ENCODE results near the gene C1orf210. TPM values are rescaled to one million over a fixed set of nuclear protein-coding genes. Genes with fewer than 3 reads are reported as not detected.
A peak's percentile ranks its signal among the peaks of the same experiment; 100 is the strongest.

C1orf210 gene
- total and polyA plus RNA-seq, 2 of the 13 experiments (the other 11 are each of a cell fraction or from before 2014, with no cell fraction given): 0.49 to 5.1 TPM

DNA sequence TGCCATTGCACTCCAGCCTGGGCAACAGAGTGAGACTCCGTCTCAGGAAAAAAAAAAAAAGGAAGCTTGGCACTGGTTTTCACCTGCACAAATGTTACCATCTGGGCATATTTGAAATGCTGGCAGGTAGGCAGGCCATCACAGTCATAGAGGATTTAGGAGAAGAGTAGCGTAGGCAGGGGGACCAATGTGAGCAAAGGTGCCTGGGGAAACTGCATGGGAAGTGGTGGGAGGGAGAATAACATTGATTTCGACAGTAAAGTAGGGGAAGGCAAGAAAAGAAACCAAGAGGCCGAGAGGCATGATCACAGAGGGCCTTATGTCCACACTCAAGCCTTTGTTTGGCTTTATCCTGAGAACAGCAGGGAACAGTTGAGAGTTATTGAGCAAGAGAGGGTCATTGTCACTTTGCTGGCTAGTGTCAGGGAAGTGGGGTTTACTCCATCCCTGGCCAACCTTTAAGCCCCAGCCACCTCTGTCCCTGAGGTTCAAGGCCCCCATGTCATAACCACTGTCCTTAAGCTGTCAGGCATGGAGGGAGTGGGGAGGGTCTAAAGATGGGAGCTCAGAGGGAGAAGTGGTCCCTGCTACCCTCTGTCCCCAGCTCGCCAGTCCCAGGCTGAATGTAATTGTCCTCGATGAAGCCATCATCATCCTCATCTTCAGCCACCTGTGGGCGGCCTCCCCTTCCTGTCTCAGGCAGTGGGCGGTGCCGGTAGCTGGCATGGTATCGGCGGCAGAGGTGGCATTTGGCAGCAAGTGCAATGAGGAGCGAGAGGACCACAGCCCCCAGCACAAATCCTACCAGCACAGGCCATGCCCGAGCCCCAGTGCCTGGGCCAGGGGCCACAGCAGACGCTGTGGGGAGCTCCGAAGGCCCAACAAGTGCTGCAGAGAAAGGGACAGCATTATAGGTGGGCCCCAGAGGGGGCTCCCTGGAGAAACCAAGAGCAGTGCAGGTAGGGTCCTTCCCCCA is 2.9 kb downstream of the C1orf210 start (continued):
- TF ChIP-seq, protein P1, sequence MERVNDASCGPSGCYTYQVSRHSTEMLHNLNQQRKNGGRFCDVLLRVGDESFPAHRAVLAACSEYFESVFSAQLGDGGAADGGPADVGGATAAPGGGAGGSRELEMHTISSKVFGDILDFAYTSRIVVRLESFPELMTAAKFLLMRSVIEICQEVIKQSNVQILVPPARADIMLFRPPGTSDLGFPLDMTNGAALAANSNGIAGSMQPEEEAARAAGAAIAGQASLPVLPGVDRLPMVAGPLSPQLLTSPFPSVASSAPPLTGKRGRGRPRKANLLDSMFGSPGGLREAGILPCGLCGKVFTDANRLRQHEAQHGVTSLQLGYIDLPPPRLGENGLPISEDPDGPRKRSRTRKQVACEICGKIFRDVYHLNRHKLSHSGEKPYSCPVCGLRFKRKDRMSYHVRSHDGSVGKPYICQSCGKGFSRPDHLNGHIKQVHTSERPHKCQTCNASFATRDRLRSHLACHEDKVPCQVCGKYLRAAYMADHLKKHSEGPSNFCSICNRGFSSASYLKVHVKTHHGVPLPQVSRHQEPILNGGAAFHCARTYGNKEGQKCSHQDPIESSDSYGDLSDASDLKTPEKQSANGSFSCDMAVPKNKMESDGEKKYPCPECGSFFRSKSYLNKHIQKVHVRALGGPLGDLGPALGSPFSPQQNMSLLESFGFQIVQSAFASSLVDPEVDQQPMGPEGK (CRISPR knock-in tag; IDR thresholded peaks at IDR 0.05): peak; percentile 77
- TF ChIP-seq, protein P2, sequence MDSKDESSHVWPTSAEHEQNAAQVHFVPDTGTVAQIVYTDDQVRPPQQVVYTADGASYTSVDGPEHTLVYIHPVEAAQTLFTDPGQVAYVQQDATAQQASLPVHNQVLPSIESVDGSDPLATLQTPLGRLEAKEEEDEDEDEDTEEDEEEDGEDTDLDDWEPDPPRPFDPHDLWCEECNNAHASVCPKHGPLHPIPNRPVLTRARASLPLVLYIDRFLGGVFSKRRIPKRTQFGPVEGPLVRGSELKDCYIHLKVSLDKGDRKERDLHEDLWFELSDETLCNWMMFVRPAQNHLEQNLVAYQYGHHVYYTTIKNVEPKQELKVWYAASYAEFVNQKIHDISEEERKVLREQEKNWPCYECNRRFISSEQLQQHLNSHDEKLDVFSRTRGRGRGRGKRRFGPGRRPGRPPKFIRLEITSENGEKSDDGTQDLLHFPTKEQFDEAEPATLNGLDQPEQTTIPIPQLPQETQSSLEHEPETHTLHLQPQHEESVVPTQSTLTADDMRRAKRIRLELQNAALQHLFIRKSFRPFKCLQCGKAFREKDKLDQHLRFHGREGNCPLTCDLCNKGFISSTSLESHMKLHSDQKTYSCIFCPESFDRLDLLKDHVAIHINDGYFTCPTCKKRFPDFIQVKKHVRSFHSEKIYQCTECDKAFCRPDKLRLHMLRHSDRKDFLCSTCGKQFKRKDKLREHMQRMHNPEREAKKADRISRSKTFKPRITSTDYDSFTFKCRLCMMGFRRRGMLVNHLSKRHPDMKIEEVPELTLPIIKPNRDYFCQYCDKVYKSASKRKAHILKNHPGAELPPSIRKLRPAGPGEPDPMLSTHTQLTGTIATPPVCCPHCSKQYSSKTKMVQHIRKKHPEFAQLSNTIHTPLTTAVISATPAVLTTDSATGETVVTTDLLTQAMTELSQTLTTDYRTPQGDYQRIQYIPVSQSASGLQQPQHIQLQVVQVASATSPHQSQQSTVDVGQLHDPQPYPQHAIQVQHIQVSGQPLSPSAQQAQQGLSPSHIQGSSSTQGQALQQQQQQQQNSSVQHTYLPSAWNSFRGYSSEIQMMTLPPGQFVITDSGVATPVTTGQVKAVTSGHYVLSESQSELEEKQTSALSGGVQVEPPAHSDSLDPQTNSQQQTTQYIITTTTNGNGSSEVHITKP (CRISPR knock-in tag; IDR thresholded peaks at IDR 0.05; ENCODE audit: low read depth): peak; percentile 48; the same call in 1 of the 2 replicates
- TF ChIP-seq ERF (CRISPR knock-in tag; IDR thresholded peaks at IDR 0.05) (no peak; the same call in 1 of the 2 replicates), RXRA (CRISPR knock-in tag; IDR thresholded peaks at IDR 0.05) (peak; percentile 87; the same call in 1 of the 2 replicates), ZNF629 (CRISPR knock-in tag; conservative IDR thresholded peaks at IDR 0.05) (peak; percentile 53; the same call in 1 of the 2 replicates)
- TF ChIP-seq, protein P3, sequence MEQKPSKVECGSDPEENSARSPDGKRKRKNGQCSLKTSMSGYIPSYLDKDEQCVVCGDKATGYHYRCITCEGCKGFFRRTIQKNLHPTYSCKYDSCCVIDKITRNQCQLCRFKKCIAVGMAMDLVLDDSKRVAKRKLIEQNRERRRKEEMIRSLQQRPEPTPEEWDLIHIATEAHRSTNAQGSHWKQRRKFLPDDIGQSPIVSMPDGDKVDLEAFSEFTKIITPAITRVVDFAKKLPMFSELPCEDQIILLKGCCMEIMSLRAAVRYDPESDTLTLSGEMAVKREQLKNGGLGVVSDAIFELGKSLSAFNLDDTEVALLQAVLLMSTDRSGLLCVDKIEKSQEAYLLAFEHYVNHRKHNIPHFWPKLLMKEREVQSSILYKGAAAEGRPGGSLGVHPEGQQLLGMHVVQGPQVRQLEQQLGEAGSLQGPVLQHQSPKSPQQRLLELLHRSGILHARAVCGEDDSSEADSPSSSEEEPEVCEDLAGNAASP (CRISPR knock-in tag; IDR thresholded peaks at IDR 0.05; ENCODE audit: borderline replicate concordance): peak; percentile 83; the same call in 1 of the 2 replicates
